Heart left ventricle (tissue), 16 donors: ENCODE results near the gene TRMT5. TPM values are rescaled to one million over a fixed set of nuclear protein-coding genes. Genes with fewer than 3 reads are reported as not detected.
A peak's percentile ranks its signal among the peaks of the same experiment; 100 is the strongest.

Experiments used
- ATAC-seq, 4 donors: fragments of 200-7000 bp; cut with Tn5 transposase; one replicate each; pipeline ENCODE4 v1.9.1; 2020 to 2022; ENCODE audit warnings: moderate library complexity in 4 of 4, mild to moderate bottlenecking in 3 of 4, moderate number of reproducible peaks in 1 of 4
- DNase-seq, 5 donors: peaks; one replicate each; pipeline ENCODE4 v3.0.0-alpha.2; 2020
- H3K27ac ChIP-seq, 12 donors: fragments of 200-600 bp; sonication (generic) in 4 of 12; one replicate each; pipeline versions ENCODE4 v1.5.0 to v1.8.0; 2016 to 2022; ENCODE audit warnings: mild to moderate bottlenecking in 2 of 12
- H3K27me3 ChIP-seq, 9 donors: fragments of 200-600 bp; sonication (generic) in 2 of 9; one replicate each; pipeline versions ENCODE4 v1.5.1 to v1.8.0; 2016 to 2022; ENCODE audit warnings: mild to moderate bottlenecking in 3 of 9
- H3K36me3 ChIP-seq, 9 donors: fragments of 200-600 bp; sonication (generic) in 2 of 9; one replicate each; pipeline versions ENCODE4 v1.5.0 to v1.8.0; 2018 to 2022; ENCODE audit warnings: mild to moderate bottlenecking in 2 of 9
- H3K4me1 ChIP-seq, 12 donors: fragments of 200-600 bp; sonication (generic) in 4 of 12; one replicate each; pipeline versions ENCODE4 v1.5.0 to v1.8.0; 2016 to 2022; ENCODE audit warnings: mild to moderate bottlenecking in 3 of 12
- H3K4me3 ChIP-seq, 12 donors: fragments of 200-600 bp; sonication (generic) in 4 of 12; one replicate each; pipeline versions ENCODE4 v1.5.0 to v1.8.0; 2017 to 2022; ENCODE audit warnings: mild to moderate bottlenecking in 9 of 12, moderate library complexity in 4 of 12
- H3K9me3 ChIP-seq, 12 donors: fragments of 200-600 bp; sonication (generic) in 4 of 12; one replicate each; pipeline versions ENCODE4 v1.5.0 to v1.8.0; 2016 to 2022; ENCODE audit warnings: mild to moderate bottlenecking in 1 of 12
- CTCF ChIP-seq, 12 donors: fragments of 200-600 bp; sonication (generic) in 4 of 12; IDR thresholded peaks; one replicate each; pipeline versions ENCODE4 v1.5.0 to v1.8.0; 2018 to 2022; ENCODE audit warnings: antibody characterized with exemption in 12 of 12, mild to moderate bottlenecking in 5 of 12
- POLR2A ChIP-seq, 2 donors: fragments of 450-650 bp; IDR thresholded peaks; one replicate each; pipeline ENCODE4 v1.6.1; 2017; ENCODE audit warnings: antibody characterized with exemption in 2 of 2, mild to moderate bottlenecking in 2 of 2, moderate library complexity in 2 of 2
- WGBS, 4 donors: extraction: QIAGEN DNeasy Blood & Tissue Kit in 2 of 4; methylation state at CpG; one replicate each; pipeline versions ENCODE4 v1.1.5 to v1.1.7; 2013 to 2018; 5-methylcytosine and 5-hydroxymethylcytosine counted together
- intact Hi-C, 10 donors: fragments of 100-400 bp; cut with DNase I; formaldehyde crosslinking; loops; one replicate each; pipeline versions ENCODE4 v1.11.1 to v1.14.2; 2022
- polyA plus RNA-seq, 2 donors: library from polyadenylated mRNA; stranded (reverse); fragments of 200-250 nt; gene quantifications; one replicate each; pipeline ENCODE4 v1.2.3, GENCODE V29; 2013
- total RNA-seq, 9 donors: library from RNA; depleted of rRNA in 2 of 9; stranded (reverse); fragments of >200 nt in 2 of 9; fragmentation: NEBNext Ultra II Directional in 3 of 9; extraction: Animal tissue kit (Norgen Biotek cat#: 25700) in 3 of 9; gene quantifications; one replicate each; pipeline versions ENCODE4 v1.1.0 to v1.2.4, GENCODE V29; 2016 to 2023
- donor health status: ischemic (EF 13 %, LVEDD 7.1; RV severe dilation, severe dysfunction).
- donor health status: healthy with polysubstance abuse.
- donor health status: DM: no; HTN: yes; CAD: no.
- donor health status: DM: no; HTN: no; CAD: no.
- donor health status: ischemic (EF 25% LVEDD 6.9; RV normal size, moderate dysfunction).
- donor health status: ischemic (EF 25% LVEDD 5.7; RV mildly dilated, moderate dysfunction).
- donor health status: healthy.
- donor health status: DM: yes; HTN: yes; CAD: no.
- donor health status: ischemic (EF 35%, LVEDD 5.7; RV mildly dilated, moderate dysfunction).
- donor health status: nonischemic (EF 11% LVEDD 7.7; RV severe dilation, severe dysfunction).
- donor health status: DM: yes; HTN: yes; CAD: no.
- donor health status: PGD.
- donor health status: ischemic (EF 29% LVEDD 5.4; RV normal size, mild dysfunction).
- donor health status: nonischemic (EF 23%, LVEDD 6.1; RV moderate dilation, normal function).

The TRMT5 gene
- total and polyA plus RNA-seq, 11 donors, result 1.6 to 9.7 (median 6.2) TPM

- no peaks in the 10 kb centered on the region for H3K27me3 ChIP-seq
These were observed 34.1 kb downstream of the TRMT5 start for GRCh38 chr14:60946773-60947172.

GRCh38 chr14:60945984-60946383 is 34.9 kb downstream of the TRMT5 start:
- H3K9me3 ChIP-seq, result no peaks in the 10 kb centered on the region
- H3K4me3 ChIP-seq, result no peak overlapping the region
- no peak for DNase-seq
- ATAC-seq, result no peak
- intact Hi-C loops, result loop anchor here in 1 of 10 donors (5.0 kb wide), 1 partner anchor 36 kb away; the partner anchor contains the start of genes SLC38A6 and TRMT5
- H3K27me3 ChIP-seq, result no peaks in the 10 kb centered on the region
- H3K4me1 ChIP-seq, result peaks cover 0 to 42% (median 11%) of the 10 kb centered on the region in 12 donors
- H3K27ac ChIP-seq, result no peak overlapping the region
- no peaks in the 10 kb centered on the region for H3K36me3 ChIP-seq
- TF ChIP-seq POLR2A (IDR thresholded peaks at IDR 0.05) (no peak), CTCF (IDR thresholded peaks at IDR 0.05) (no peak)
- WGBS, 4 donors, result 92 to 97% (median 95%) methylated on average over 1 of the region's 1 CpG

More at GRCh38 chr14:60946773-60947172, 34.1 kb downstream of the TRMT5 start:
- 68 to 90% (median 80%) methylated on average over 3 of the region's 3 CpGs for WGBS, 4 donors
- Histone ChIP-seq H3K4me3 (no peak overlapping the region), H3K9me3 (no peaks in the 10 kb centered on the region), H3K27ac (no peak overlapping the region), H3K4me1 (peaks cover 0 to 48% (median 11%) of the 10 kb centered on the region in 12 donors), H3K36me3 (no peaks in the 10 kb centered on the region)
- intact Hi-C loops, result loop anchor here in 1 of 10 donors (5.0 kb wide), 1 partner anchor 36 kb away; the partner anchor contains the start of genes SLC38A6 and TRMT5
- DNase-seq (no peak), ATAC-seq (peak in 1 of 4 donors; percentile 55)
- TF ChIP-seq CTCF (IDR thresholded peaks at IDR 0.05) (no peak), POLR2A (IDR thresholded peaks at IDR 0.05) (no peak)

DNA sequence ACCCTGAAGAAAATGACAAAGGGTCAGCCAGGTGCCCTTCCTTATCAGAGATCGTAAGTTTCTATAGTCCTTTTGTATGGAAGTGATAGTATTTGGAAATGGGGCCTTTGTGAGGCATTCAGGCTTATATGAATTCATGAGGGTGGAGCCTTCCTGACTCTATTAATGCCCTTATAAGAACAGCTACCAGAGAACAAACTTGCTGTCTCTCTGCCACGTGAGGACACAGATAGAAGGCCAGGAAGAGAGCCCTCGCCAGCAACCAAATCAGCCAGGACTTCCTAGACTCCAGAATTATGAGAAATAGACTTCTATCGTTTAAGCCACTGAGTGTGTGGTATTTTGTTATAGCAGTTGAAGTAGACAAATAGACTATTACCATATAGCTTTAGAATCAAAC is 36.7 kb downstream of the TRMT5 start:
- ATAC-seq (peak in 3 of 4 donors; percentile 54 to 77 (median 72)), DNase-seq (peak in 1 of 5 donors; percentile 11)
- H3K27ac ChIP-seq, result peak overlapping the region in 4 of 12 donors; percentile 1 to 40 (median 19)
- intact Hi-C loops, result no loop called here
- H3K27me3 ChIP-seq, result no peaks in the 10 kb centered on the region
- no peaks in the 10 kb centered on the region for H3K9me3 ChIP-seq
- H3K36me3 ChIP-seq, result no peaks in the 10 kb centered on the region
- H3K4me3 ChIP-seq, result peak overlapping the region in 1 of 12 donors; percentile 5
- TF ChIP-seq POLR2A (IDR thresholded peaks at IDR 0.05), result no peak
- no peak for TF ChIP-seq CTCF (IDR thresholded peaks at IDR 0.05)
- peaks cover 0 to 25% (median 7%) of the 10 kb centered on the region in 12 donors for H3K4me1 ChIP-seq
- 17 to 32% (median 20%) methylated on average over 4 of the region's 4 CpGs for WGBS, 4 donors

- peak overlapping the region in 3 of 12 donors; percentile 1 to 40 (median 27) for H3K27ac ChIP-seq
- ATAC-seq, result no peak
- intact Hi-C loops, result no loop called here
These were observed 37.2 kb downstream of the TRMT5 start for GRCh38 chr14:60943637-60944032.

More at GRCh38 chr14:60943637-60944032, 37.2 kb downstream of the TRMT5 start:
- no peak overlapping the region for H3K4me3 ChIP-seq
- no peaks in the 10 kb centered on the region for H3K36me3 ChIP-seq
- TF ChIP-seq CTCF (IDR thresholded peaks at IDR 0.05) (no peak), POLR2A (IDR thresholded peaks at IDR 0.05) (no peak)
- 70 to 85% (median 78%) methylated on average over 1 of the region's 1 CpG for WGBS, 4 donors
- no peaks in the 10 kb centered on the region for H3K9me3 ChIP-seq
- no peak for DNase-seq
- no peaks in the 10 kb centered on the region for H3K27me3 ChIP-seq
- H3K4me1 ChIP-seq, result peaks cover 0 to 19% (median 7%) of the 10 kb centered on the region in 12 donors
